Trophoblast cell (in vitro differentiated cells and primary cell): ENCODE data around the gene EPB41L2.

Source experiments
- DNase-seq, 2 donors: peaks; one replicate each; pipeline ENCODE4 v3.0.0-alpha.2; 2016
- H2AFZ ChIP-seq: 2 replicates; pipeline ENCODE4 v1.6.1; 2013; ENCODE audit warnings: low read length, moderate library complexity, mild to moderate bottlenecking; ENCODE audit not compliant: insufficient read depth, poor library complexity
- H2AK5ac ChIP-seq: 2 replicates; pipeline ENCODE4 v1.6.1; 2013; ENCODE audit warnings: mild to moderate bottlenecking, low read length
- H2BK120ac ChIP-seq: 2 replicates; pipeline ENCODE4 v1.6.1; 2013; ENCODE audit warnings: low read length, mild to moderate bottlenecking, moderate library complexity; ENCODE audit not compliant: insufficient read depth, poor library complexity
- H2BK12ac ChIP-seq: 2 replicates; pipeline ENCODE4 v1.6.1; 2013; ENCODE audit warnings: mild to moderate bottlenecking, low read length, moderate library complexity
- H2BK5ac ChIP-seq: 2 replicates; pipeline ENCODE4 v1.6.1; 2013; ENCODE audit warnings: low read length, low read depth, moderate library complexity, mild to moderate bottlenecking; ENCODE audit not compliant: poor library complexity
- H3K14ac ChIP-seq: 2 replicates; pipeline ENCODE4 v1.6.1; 2013; ENCODE audit warnings: mild to moderate bottlenecking, low read length
- H3K18ac ChIP-seq: 2 replicates; pipeline ENCODE4 v1.6.1; 2013; ENCODE audit warnings: mild to moderate bottlenecking, low read length
- H3K23ac ChIP-seq: 2 replicates; pipeline ENCODE4 v1.6.1; 2013; ENCODE audit warnings: low read length
- H3K27ac ChIP-seq: 2 replicates; pipeline ENCODE4 v1.5.1; 2013; ENCODE audit warnings: low read depth, mild to moderate bottlenecking, inconsistent platforms, low read length, moderate library complexity
- H3K27me3 ChIP-seq: 2 replicates; pipeline ENCODE4 v1.6.1; 2013; ENCODE audit warnings: inconsistent platforms, mild to moderate bottlenecking, low read length, moderate library complexity; ENCODE audit not compliant: insufficient read depth
- H3K36me3 ChIP-seq, 2 experiments: 1 replicate in 1 of 2; 2 replicates in 1 of 2; pipeline ENCODE4 v1.6.1; 2013; ENCODE audit warnings: low read length in 2 of 2, mild to moderate bottlenecking in 2 of 2, moderate library complexity in 1 of 2; ENCODE audit not compliant: insufficient read depth in 2 of 2, control insufficient read depth in 1 of 2
- H3K4ac ChIP-seq: 2 replicates; pipeline ENCODE4 v1.6.1; 2013; ENCODE audit warnings: low read depth, mild to moderate bottlenecking, low read length, moderate library complexity
- H3K4me1 ChIP-seq, 2 experiments: 1 replicate in 1 of 2; 2 replicates in 1 of 2; pipeline ENCODE4 v1.6.1; 2013; ENCODE audit warnings: low read length in 2 of 2, mild to moderate bottlenecking in 2 of 2, moderate library complexity in 1 of 2; ENCODE audit not compliant: insufficient read depth in 2 of 2, control insufficient read depth in 1 of 2
- H3K4me2 ChIP-seq: 2 replicates; pipeline ENCODE4 v1.6.1; 2013; ENCODE audit warnings: inconsistent platforms, mild to moderate bottlenecking, low read length, moderate library complexity
- H3K4me3 ChIP-seq: 2 replicates; pipeline ENCODE4 v1.5.1; 2013; ENCODE audit warnings: mild to moderate bottlenecking, low read depth, low read length, inconsistent platforms
- H3K79me1 ChIP-seq: one replicate; pipeline ENCODE4 v1.6.1; 2013; ENCODE audit warnings: low read length
- H3K79me2 ChIP-seq: 2 replicates; pipeline ENCODE4 v1.6.1; 2013; ENCODE audit warnings: low read length, mild to moderate bottlenecking; ENCODE audit not compliant: control insufficient read depth, insufficient read depth, poor library complexity
- H3K9ac ChIP-seq: 2 replicates; pipeline ENCODE4 v1.6.1; 2013; ENCODE audit warnings: mild to moderate bottlenecking, low read length
- H3K9me3 ChIP-seq: 2 replicates; pipeline ENCODE4 v1.6.1; 2013; ENCODE audit warnings: low read depth, mild to moderate bottlenecking, control low read depth, inconsistent platforms, low read length; ENCODE audit not compliant: insufficient read depth
- H4K12ac ChIP-seq: 2 replicates; pipeline ENCODE4 v1.6.1; 2013; ENCODE audit warnings: low read depth, mild to moderate bottlenecking, low read length, moderate library complexity
- H4K8ac ChIP-seq: 2 replicates; pipeline ENCODE4 v1.6.1; 2013; ENCODE audit warnings: low read depth, mild to moderate bottlenecking, low read length, moderate library complexity
- H4K91ac ChIP-seq: one replicate; pipeline ENCODE4 v1.6.1; 2013; ENCODE audit warnings: low read depth, mild to moderate bottlenecking, low read length, moderate library complexity
- WGBS: extraction: QIAGEN DNeasy Blood & Tissue Kit; methylation state at CpG from one replicate; pipeline ENCODE4 v1.1.7; 2013; ENCODE audit warnings: missing lambda C conversion rate; ENCODE audit not compliant: insufficient read length, insufficient coverage; ENCODE audit errors: extremely low coverage; 5-methylcytosine and 5-hydroxymethylcytosine counted together

EPB41L2 gene

DNA sequence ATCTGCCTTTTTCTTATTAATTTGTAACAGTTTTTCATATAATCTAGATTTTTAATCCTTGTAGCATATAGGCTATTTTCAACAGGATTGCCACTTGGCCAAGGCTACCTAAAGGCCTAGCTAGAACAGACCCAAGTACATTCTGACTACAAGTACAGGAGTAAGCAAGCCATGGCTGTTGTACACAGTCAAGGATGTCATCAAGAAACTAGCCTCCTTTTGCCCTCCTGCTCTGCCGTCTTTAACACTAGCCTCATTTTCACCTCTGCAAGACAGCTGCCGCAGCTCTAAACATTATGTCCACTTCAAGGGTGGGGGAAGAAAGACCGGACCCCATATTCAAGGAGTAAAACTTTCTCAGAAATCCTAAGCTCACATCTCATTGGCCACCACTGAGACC lies 45.1 kb downstream of the EPB41L2 start:
- H2AK5ac ChIP-seq = no peak overlapping the region
- H3K18ac ChIP-seq = no peak overlapping the region
- no peak overlapping the region for H3K4me2 ChIP-seq
- no peak for DNase-seq
- no peak overlapping the region for H4K91ac ChIP-seq
- H3K36me3 ChIP-seq = no peaks in the 10 kb centered on the region
- no peak overlapping the region for H3K9ac ChIP-seq
- no peaks in the 10 kb centered on the region for H3K27me3 ChIP-seq
- H3K27ac ChIP-seq = no peak overlapping the region
- no peak overlapping the region for H3K14ac ChIP-seq
- no peaks in the 10 kb centered on the region for H3K79me1 ChIP-seq
- H3K4me1 ChIP-seq = peaks cover 0 to 2% of the 10 kb centered on the region in 2 experiments
- H3K79me2 ChIP-seq = no peaks in the 10 kb centered on the region
- no peak overlapping the region for H2AFZ ChIP-seq
- H3K23ac ChIP-seq = no peak overlapping the region
- H3K4me3 ChIP-seq = no peak overlapping the region
- no peak overlapping the region for H4K12ac ChIP-seq
- H2BK120ac ChIP-seq = no peak overlapping the region
- no peak overlapping the region for H2BK5ac ChIP-seq
- H3K4ac ChIP-seq = no peak overlapping the region
- no CpG with 5 or more reads among the region's 3 CpGs for WGBS
- H3K9me3 ChIP-seq = no peaks in the 10 kb centered on the region
- H4K8ac ChIP-seq = no peak overlapping the region
- no peak overlapping the region for H2BK12ac ChIP-seq

DNA sequence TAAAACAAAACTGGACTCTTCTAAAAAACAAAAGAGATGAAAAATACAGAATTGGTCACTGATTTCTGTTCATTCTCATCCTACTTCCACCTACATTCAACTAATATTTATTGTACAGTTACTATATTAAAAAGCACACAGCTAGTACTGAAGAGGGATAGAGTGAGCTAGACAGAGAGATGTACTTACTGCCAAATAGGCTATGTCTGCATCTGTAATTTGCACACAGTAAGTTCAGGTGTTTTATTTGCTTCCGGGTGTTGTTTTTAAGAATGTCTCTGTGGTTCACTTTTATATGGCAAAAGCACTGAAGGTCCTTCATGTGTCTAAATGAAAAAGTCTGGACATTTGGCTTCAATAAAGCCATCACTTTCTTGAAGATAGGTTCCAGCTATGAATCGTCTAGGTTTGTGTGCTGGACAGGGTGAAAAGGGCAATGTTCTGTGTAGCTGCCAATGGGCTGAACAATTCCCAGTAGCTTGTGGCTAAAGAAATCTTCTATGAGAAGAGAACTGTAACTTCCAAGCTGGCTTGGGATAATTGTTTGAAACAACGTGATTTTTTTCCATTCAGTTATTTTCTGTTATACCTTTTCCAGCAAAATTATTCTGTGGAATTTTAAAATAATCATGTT lies 47.3 kb downstream of the EPB41L2 start:
- Histone ChIP-seq H3K14ac (no peak overlapping the region), H3K27ac (no peak overlapping the region), H3K79me2 (no peaks in the 10 kb centered on the region), H3K27me3 (no peaks in the 10 kb centered on the region), H3K4me1 (no peaks in the 10 kb centered on the region), H2AK5ac (no peak overlapping the region), H2AFZ (no peak overlapping the region), H2BK5ac (no peak overlapping the region), H4K8ac (no peak overlapping the region), H4K91ac (no peak overlapping the region), H3K18ac (no peak overlapping the region), H4K12ac (no peak overlapping the region), H2BK120ac (no peak overlapping the region), H3K4ac (no peak overlapping the region), H3K23ac (no peak overlapping the region), H3K4me2 (no peak overlapping the region), H2BK12ac (no peak overlapping the region), H3K79me1 (no peaks in the 10 kb centered on the region), H3K4me3 (no peak overlapping the region), H3K9me3 (no peaks in the 10 kb centered on the region), H3K36me3 (no peaks in the 10 kb centered on the region), H3K9ac (no peak overlapping the region)
- WGBS = no CpG with 5 or more reads among the region's 3 CpGs
- DNase-seq = no peak

DNA sequence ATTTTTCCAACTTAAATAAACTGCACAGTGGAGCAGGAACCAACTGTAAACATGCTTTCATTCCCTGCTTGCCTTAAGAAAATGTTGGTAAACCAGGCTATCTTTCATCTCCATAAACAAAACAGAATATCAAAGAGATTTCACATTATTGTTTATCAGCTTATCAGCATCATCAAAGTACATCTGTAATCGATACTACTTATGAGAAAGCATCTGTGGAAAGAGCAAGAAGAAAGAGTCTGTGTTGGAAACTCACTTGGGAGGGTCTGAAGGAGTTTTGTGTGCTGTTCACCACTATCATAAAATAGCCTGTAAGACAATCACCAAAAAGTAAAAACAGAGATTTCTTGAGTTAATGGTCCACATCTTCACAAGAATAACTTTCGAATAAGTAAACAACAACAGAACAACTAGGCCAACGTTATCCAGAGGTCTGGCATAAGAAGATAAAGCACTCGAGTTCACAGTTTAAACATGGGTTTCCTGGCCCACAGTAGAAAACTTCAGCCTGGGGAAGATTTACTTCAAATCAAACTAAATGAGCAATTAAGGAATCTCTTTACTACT lies 47.9 kb downstream of the EPB41L2 start:
- no peak overlapping the region for H2BK5ac ChIP-seq

DNA sequence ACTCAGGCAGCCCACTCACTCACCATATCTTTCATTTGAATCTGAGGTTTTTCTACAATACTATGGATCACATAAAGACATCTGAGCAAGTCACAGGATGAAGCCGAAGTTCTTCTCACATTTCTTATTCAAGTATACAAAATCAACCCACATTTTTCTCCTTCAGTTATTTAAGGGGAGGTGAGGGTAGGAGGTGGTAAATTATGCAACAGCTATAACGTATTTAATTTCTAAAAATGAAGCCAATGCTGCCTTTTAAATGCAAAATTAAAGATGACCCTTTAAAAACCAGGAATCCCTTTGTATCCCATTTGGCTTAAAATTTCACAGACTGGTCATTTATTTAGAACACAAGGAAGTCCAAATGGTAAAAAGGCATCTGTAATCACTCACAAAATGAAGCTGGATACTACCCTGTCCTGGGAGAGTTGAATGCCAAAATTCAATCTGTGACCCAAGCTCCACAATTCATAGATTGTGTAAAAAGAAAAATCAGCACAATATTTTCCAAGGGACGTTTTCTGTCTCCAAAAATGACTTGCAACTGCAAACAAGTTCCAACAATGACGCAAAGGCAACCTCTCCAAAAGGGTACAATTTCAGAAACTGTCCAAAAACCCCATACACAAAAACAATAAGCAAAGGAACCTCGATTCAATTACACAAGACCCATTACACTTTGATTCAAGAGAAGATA lies 48.8 kb downstream of the EPB41L2 start:
- no peak overlapping the region for H3K9ac ChIP-seq
- H3K79me1 ChIP-seq = no peaks in the 10 kb centered on the region
- H3K4me3 ChIP-seq = no peak overlapping the region
- H3K4me2 ChIP-seq = no peak overlapping the region
- no peak overlapping the region for H2BK12ac ChIP-seq
- H4K12ac ChIP-seq = no peak overlapping the region
- no peak overlapping the region for H3K23ac ChIP-seq
- H4K91ac ChIP-seq = no peak overlapping the region
- H3K14ac ChIP-seq = no peak overlapping the region
- H3K4ac ChIP-seq = no peak overlapping the region
- no peak overlapping the region for H2AFZ ChIP-seq
- WGBS = no CpG with 5 or more reads among the region's 5 CpGs
- H3K79me2 ChIP-seq = no peaks in the 10 kb centered on the region
- no peak overlapping the region for H4K8ac ChIP-seq
- no peak overlapping the region for H2AK5ac ChIP-seq
- no peak overlapping the region for H3K18ac ChIP-seq
- no peak overlapping the region for H3K27ac ChIP-seq
- no peak for DNase-seq
- H3K4me1 ChIP-seq = no peaks in the 10 kb centered on the region
- H3K9me3 ChIP-seq = no peaks in the 10 kb centered on the region
- H3K27me3 ChIP-seq = no peaks in the 10 kb centered on the region
- H2BK5ac ChIP-seq = no peak overlapping the region
- H2BK120ac ChIP-seq = no peak overlapping the region
- H3K36me3 ChIP-seq = no peaks in the 10 kb centered on the region

More for the DNA sequence above, 47.9 kb downstream of the EPB41L2 start:
- Histone ChIP-seq H3K27ac (no peak overlapping the region), H3K4me1 (no peaks in the 10 kb centered on the region), H3K79me2 (no peaks in the 10 kb centered on the region), H3K36me3 (no peaks in the 10 kb centered on the region), H4K12ac (no peak overlapping the region), H3K18ac (no peak overlapping the region), H3K23ac (no peak overlapping the region), H4K8ac (no peak overlapping the region), H2BK120ac (no peak overlapping the region), H3K4me3 (no peak overlapping the region), H3K9ac (no peak overlapping the region), H2AFZ (no peak overlapping the region), H3K4me2 (no peak overlapping the region), H3K9me3 (no peaks in the 10 kb centered on the region), H2BK12ac (no peak overlapping the region), H3K79me1 (no peaks in the 10 kb centered on the region), H3K14ac (no peak overlapping the region), H2AK5ac (no peak overlapping the region), H4K91ac (no peak overlapping the region), H3K4ac (no peak overlapping the region), H3K27me3 (no peaks in the 10 kb centered on the region)
- no CpG with 5 or more reads among the region's 4 CpGs for WGBS
- no peak for DNase-seq
